H7 (cell line): ENCODE measurements around the gene L2HGDH. TPM values are rescaled to one million over a fixed set of nuclear protein-coding genes. Genes with fewer than 3 reads are reported as not detected.
A peak's percentile ranks its signal among the peaks of the same experiment; 100 is the strongest.
"Not testable (repeated sequence)": the region's sequence is repeated elsewhere in the genome, so short reads cannot be mapped to it uniquely, and the experiment has no call there.

Source experiments
- DNase-seq: peaks from one replicate; pipeline ENCODE4 v3.0.0; 2012
- H3K27me3 ChIP-seq: 2 replicates; pipeline ENCODE4 v1.6.0; 2011; ENCODE audit warnings: mild to moderate bottlenecking, low read length; ENCODE audit not compliant: control insufficient read depth, insufficient read depth
- H3K36me3 ChIP-seq: replicated peaks from 2 replicates; pipeline ENCODE4 v1.5.1; 2011; ENCODE audit warnings: low read length; ENCODE audit not compliant: control insufficient read depth, insufficient read depth
- H3K4me3 ChIP-seq: 2 replicates; pipeline ENCODE4 v1.5.1; 2011; ENCODE audit warnings: low read depth, mild to moderate bottlenecking, control low read depth, low read length, moderate library complexity; ENCODE audit not compliant: insufficient read depth
- total RNA-seq: library from RNA; depleted of rRNA; stranded (reverse); fragments of >200 nt; shearing (Covaris generic); gene quantifications from 2 replicates; pipeline ENCODE4 v1.2.3, GENCODE V29; 2014

Gene L2HGDH
- total RNA-seq, 1 experiment from 2014 or later, result 17.4 TPM

GRCh38 chr14:50321009-50321660, 9.1 kb upstream of the L2HGDH start:
- H3K36me3 ChIP-seq, result peaks cover 1% of the 10 kb centered on the region; the same call in 1 of the 2 replicates
- peak; percentile 61 for DNase-seq
- H3K27me3 ChIP-seq, result no peaks in the 10 kb centered on the region
- H3K4me3 ChIP-seq, result no peak overlapping the region

- Histone ChIP-seq H3K4me3 (no peak overlapping the region), H3K27me3 (no peaks in the 10 kb centered on the region), H3K36me3 (peaks cover 1% of the 10 kb centered on the region; the same call in 1 of the 2 replicates)
- DNase-seq, result no peak
Measured at GRCh38 chr14:50320283-50320682, 8.3 kb upstream of the L2HGDH start.

GRCh38 chr14:50319721-50320120, 7.7 kb upstream of the L2HGDH start:
- DNase-seq, result no peak
- Histone ChIP-seq H3K36me3 (peaks cover 1% of the 10 kb centered on the region; the same call in 1 of the 2 replicates), H3K4me3 (no peak overlapping the region), H3K27me3 (no peaks in the 10 kb centered on the region)

- H3K27me3 ChIP-seq, result no peaks in the 10 kb centered on the region
- peaks cover 3% of the 10 kb centered on the region for H3K36me3 ChIP-seq
- no peak overlapping the region for H3K4me3 ChIP-seq
- DNase-seq, result no peak
Measured at GRCh38 chr14:50319293-50319692, 7.3 kb upstream of the L2HGDH start.

GRCh38 chr14:50318031-50318626, 6.1 kb upstream of the L2HGDH start:
- Histone ChIP-seq H3K27me3 (no peaks in the 10 kb centered on the region), H3K4me3 (no peak overlapping the region), H3K36me3 (peaks cover 2% of the 10 kb centered on the region)
- DNase-seq, result peak; percentile 43

GRCh38 chr14:50314098-50314497, 2.1 kb upstream of the L2HGDH start:
- not testable (repeated sequence) for DNase-seq, H3K27me3 ChIP-seq, H3K4me3 ChIP-seq, H3K36me3 ChIP-seq

GRCh38 chr14:50312734-50313054, 665 bp upstream of the L2HGDH start:
- DNase-seq, result no peak
- H3K36me3 ChIP-seq, result peaks cover 2% of the 10 kb centered on the region; the same call in 1 of the 2 replicates
- no peaks in the 10 kb centered on the region for H3K27me3 ChIP-seq
- peak overlapping the region; percentile 91 for H3K4me3 ChIP-seq

- Histone ChIP-seq H3K36me3 (peaks cover 2% of the 10 kb centered on the region; the same call in 1 of the 2 replicates), H3K27me3 (no peaks in the 10 kb centered on the region), H3K4me3 (peak overlapping the region; percentile 91)
- peak; percentile 22 for DNase-seq
Measured at GRCh38 chr14:50311337-50311971, 575 bp downstream of the L2HGDH start.

- no peak overlapping the region for H3K4me3 ChIP-seq
- no peaks in the 10 kb centered on the region for H3K27me3 ChIP-seq
- DNase-seq, result no peak
- peaks cover 2% of the 10 kb centered on the region; the same call in 1 of the 2 replicates for H3K36me3 ChIP-seq
Measured at GRCh38 chr14:50310445-50310844, 1.6 kb downstream of the L2HGDH start.

GRCh38 chr14:50308363-50308915, 3.6 kb downstream of the L2HGDH start:
- Histone ChIP-seq H3K27me3 (no peaks in the 10 kb centered on the region), H3K4me3 (no peak overlapping the region), H3K36me3 (no peaks in the 10 kb centered on the region)
- no peak for DNase-seq

GRCh38 chr14:50303744-50304471, 8.1 kb downstream of the L2HGDH start:
- DNase-seq, result no peak
- Histone ChIP-seq H3K4me3 (no peak overlapping the region), H3K36me3 (no peaks in the 10 kb centered on the region), H3K27me3 (no peaks in the 10 kb centered on the region)

GRCh38 chr14:50301914-50302313, 10.1 kb downstream of the L2HGDH start:
- Histone ChIP-seq H3K27me3 (no peaks in the 10 kb centered on the region), H3K36me3 (no peaks in the 10 kb centered on the region), H3K4me3 (no peak overlapping the region)
- DNase-seq, result no peak

- Histone ChIP-seq H3K36me3 (no peaks in the 10 kb centered on the region), H3K27me3 (no peaks in the 10 kb centered on the region), H3K4me3 (no peak overlapping the region)
- DNase-seq, result no peak
Measured at GRCh38 chr14:50299585-50299984, 12.4 kb downstream of the L2HGDH start.

- Histone ChIP-seq H3K4me3 (no peak overlapping the region), H3K27me3 (no peaks in the 10 kb centered on the region), H3K36me3 (no peaks in the 10 kb centered on the region; the same call in 1 of the 2 replicates)
- DNase-seq, result no peak
Measured at GRCh38 chr14:50290306-50290705, 21.7 kb downstream of the L2HGDH start.
